Muscle layer of colon (tissue), 2 donors: ENCODE measurements around the gene CHSY1.
"Not testable (repeated sequence)": the region's sequence is repeated elsewhere in the genome, so short reads cannot be mapped to it uniquely, and the experiment has no call there.

Experiments
- H3K27ac ChIP-seq: one replicate; pipeline ENCODE4 v1.7.0; 2013; ENCODE audit warnings: low read depth, mild to moderate bottlenecking, low read length, moderate library complexity
- H3K27me3 ChIP-seq, 2 donors: one replicate each; pipeline ENCODE4 v1.7.0; 2013; ENCODE audit warnings: low read length in 2 of 2, mild to moderate bottlenecking in 2 of 2; ENCODE audit not compliant: insufficient read depth in 2 of 2, control insufficient read depth in 1 of 2
- H3K36me3 ChIP-seq: one replicate; pipeline ENCODE4 v1.7.0; 2013; ENCODE audit warnings: mild to moderate bottlenecking, low read length; ENCODE audit not compliant: insufficient read depth
- H3K4me1 ChIP-seq: one replicate; pipeline ENCODE4 v1.7.0; 2013; ENCODE audit warnings: mild to moderate bottlenecking, low read length; ENCODE audit not compliant: insufficient read depth
- H3K4me3 ChIP-seq, 2 donors: one replicate each; pipeline ENCODE4 v1.7.0; 2013; ENCODE audit warnings: low read length in 2 of 2, low read depth in 1 of 2, mild to moderate bottlenecking in 1 of 2, moderate library complexity in 1 of 2
- H3K9ac ChIP-seq: one replicate; pipeline ENCODE4 v1.7.0; 2013; ENCODE audit warnings: low read length
- H3K9me3 ChIP-seq: one replicate; pipeline ENCODE4 v1.7.0; 2013; ENCODE audit warnings: mild to moderate bottlenecking, low read length
- donor health status: abdominal sarcoma.
- donor health status: Adenocarcinoma of cecum.

CHSY1 gene, protein sequence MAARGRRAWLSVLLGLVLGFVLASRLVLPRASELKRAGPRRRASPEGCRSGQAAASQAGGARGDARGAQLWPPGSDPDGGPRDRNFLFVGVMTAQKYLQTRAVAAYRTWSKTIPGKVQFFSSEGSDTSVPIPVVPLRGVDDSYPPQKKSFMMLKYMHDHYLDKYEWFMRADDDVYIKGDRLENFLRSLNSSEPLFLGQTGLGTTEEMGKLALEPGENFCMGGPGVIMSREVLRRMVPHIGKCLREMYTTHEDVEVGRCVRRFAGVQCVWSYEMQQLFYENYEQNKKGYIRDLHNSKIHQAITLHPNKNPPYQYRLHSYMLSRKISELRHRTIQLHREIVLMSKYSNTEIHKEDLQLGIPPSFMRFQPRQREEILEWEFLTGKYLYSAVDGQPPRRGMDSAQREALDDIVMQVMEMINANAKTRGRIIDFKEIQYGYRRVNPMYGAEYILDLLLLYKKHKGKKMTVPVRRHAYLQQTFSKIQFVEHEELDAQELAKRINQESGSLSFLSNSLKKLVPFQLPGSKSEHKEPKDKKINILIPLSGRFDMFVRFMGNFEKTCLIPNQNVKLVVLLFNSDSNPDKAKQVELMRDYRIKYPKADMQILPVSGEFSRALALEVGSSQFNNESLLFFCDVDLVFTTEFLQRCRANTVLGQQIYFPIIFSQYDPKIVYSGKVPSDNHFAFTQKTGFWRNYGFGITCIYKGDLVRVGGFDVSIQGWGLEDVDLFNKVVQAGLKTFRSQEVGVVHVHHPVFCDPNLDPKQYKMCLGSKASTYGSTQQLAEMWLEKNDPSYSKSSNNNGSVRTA

DNA sequence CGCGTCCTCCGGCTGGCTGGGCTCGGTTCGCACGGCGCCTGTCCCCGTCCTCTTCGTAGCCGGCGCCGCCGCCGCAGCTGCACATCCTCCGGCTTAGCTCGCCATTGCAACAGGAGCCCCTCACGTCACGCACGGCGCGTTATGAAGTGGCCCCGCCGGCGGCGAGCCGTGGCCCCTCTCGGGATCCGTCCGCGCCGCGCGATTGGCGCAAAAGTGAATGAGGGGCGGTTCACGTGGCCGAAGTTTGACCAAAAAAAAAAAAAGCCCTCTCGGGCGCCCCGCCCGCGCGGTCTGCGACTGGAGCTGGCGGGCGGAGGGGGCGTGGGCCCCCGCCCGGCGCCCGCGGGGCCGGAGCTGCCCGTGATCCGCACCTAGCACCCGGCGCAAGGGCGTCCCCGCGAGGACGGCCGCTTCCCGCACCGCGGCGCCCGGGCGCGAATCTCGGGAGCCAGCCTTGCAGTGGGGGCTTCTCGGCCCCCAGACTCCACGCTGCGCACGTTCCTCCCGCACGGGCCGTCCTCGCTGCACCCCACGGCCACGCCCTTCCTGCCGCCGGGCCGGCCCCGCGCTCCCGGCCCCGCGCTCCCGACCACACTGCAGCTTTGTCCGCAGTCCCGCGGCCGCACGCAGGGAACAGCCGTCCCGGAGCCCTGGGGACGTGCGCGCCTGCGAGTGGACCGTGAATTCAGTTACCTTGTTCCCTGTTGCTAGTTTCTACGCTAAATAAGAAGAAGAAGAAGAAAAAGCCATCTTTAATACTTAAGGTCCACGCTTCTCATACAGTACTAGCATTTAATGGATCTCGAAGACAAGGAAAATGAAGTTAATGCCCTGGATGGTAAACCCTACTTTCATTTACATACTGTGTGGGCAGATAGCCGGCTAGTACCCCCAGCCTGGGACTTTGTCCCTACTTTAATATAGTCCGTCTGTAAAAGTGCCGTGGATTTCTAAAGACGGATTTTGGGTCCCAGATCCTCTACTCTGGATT is at the start of gene CHSY1:
Gene CHSY1, minus strand, starts transcription at position 219 of the 991 bp plus-strand sequence. CDS start 592 bp downstream, outside the sequence.
- Histone ChIP-seq H3K36me3 (no peaks in the 10 kb centered on the region), H3K9ac (peak within 1 kb of the TSS; percentile 18), H3K9me3 (no peaks in the 10 kb centered on the region), H3K27ac (peak within 1 kb of the TSS; percentile 79), H3K27me3 (no peaks in the 10 kb centered on the region), H3K4me3 (peak within 1 kb of the TSS; percentile 79 to 90), H3K4me1 (peaks cover 25% of the 10 kb centered on the region)

DNA sequence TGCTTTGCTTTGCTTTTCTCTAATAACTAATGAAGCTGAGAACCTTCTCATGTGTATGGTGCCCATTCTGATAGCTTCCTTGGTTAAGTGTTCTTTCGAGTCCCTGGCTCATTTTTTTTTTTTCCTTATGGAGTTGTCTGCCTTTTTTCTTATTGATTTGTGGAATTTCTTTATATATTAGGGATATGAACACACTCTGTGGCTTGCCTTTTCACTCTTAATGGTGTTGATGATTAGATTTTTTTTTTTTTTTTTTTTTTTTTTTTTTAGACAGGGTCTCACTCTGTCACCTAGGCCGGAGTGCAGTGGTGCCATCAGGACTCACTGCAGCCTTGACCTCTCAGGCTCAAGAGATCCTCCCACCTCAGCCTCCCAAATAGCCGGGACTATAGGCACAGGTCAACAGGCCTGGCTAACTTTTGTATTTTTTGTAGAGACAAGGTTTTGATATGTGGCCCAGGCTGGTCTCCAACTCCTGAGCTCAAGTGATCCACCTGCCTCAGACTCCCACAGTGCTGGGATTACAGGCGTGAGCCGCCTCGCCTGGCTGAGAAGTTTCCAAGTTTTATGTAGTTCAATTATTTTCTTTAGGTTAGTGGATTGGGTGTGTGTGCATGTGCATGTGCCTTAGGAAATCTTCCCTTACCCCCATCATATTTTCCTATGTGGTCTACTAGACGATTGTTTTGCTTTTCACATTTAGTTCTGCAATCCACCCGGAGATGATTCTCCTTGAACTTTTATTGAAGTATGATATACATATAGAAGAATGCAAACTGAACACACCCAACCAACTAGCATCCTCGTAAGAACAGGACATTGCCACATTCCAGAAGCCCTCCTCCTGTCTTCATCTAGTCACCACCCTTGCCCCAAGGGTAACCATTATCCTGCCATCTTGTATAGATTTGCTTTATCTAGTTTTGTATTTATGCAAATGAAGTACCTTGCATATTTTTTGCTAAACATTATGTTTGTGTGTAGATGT is 44.9 kb upstream of the CHSY1 start:
- Histone ChIP-seq H3K27me3 (no peaks in the 10 kb centered on the region), H3K9me3 (no peaks in the 10 kb centered on the region), H3K4me3 (peak overlapping the region in 1 of 2 donors; percentile 89), H3K36me3 (no peaks in the 10 kb centered on the region), H3K9ac (no peak overlapping the region), H3K4me1 (peaks cover 26% of the 10 kb centered on the region), H3K27ac (no peak overlapping the region)

DNA sequence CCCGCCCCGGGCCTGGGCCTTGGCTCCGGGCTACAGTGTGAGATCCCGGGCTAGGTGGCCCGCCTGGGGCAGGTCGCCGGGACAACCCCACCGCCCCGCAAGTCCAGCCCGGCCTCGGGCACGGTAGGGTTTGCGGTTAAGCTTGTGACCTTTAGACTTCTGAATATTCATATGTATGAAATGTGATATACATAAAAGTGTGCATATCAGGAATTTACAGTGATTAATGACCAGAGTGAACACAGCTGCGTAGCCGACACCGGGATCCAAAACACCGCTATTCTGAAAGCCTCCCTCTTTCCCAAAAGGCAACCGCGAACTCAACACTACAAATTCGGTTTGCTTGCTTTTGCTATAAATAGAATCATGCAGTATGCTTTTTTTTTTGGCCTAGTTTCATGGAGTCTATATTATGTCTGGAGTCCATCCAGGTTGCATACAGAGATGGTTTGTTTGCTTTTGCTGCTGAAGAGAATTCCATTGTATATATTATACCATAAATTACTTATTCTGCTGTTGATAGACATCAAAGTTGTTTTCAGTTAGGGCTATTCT is 43.8 kb upstream of the CHSY1 start:
- Histone ChIP-seq H3K9me3 (no peaks in the 10 kb centered on the region), H3K4me3 (peak overlapping the region; percentile 85 to 89), H3K27me3 (no peaks in the 10 kb centered on the region), H3K27ac (peak overlapping the region; percentile 92), H3K36me3 (no peaks in the 10 kb centered on the region), H3K4me1 (peaks cover 26% of the 10 kb centered on the region), H3K9ac (peak overlapping the region; percentile 50)

DNA sequence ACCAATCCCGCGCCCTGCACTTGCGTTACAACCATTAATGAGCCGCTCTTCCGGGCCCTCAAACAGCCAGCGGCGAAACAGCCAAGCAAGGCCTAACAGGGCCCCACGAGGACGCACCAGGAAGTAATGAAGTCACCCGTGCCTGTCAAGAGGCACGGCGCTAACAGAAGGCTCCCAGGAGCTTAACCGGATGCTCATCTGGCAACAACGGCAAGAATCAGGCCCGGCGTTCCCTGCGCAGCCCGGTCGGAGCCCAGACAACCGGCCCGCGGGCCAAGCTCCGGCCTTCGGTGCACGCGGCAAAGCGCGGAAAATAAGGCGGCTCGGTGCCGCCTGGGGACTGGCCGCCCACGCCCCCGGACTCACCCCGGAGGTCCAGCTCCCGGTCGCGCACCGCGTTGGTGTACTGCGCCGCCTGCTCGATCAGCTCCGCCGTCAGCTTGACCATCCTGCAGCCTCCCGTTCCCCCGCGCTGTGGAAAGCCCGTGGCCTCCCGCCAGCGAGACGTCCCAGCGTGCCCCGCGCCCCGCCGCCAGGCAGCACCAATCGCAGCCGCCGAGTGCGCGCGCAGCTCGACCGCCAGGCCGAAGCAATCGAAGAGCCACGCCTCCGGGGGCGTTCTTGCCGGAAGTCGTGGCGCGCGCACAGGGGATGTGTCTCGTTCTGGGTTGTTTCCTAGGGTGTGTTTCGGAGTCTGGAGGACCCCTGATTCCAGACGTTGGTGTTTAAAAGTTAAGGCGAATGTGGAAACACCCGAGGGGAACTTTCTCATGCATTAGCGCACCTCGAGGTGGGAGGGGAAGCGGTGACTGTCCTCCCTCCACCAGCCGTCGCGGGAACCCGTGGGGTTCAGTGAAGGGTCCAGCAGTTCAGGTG is 43.1 kb upstream of the CHSY1 start, which contains the start of gene SNRPA1:
Gene SNRPA1, minus strand, starts transcription at position 518 of the 876 bp plus-strand sequence. Its CDS starts 70 bp downstream, at position 448.
- H3K27ac ChIP-seq, result peak within 1 kb of the TSS; percentile 92
- H3K4me1 ChIP-seq, result peaks cover 26% of the 10 kb centered on the region
- peak within 1 kb of the TSS; percentile 85 to 89 for H3K4me3 ChIP-seq
- H3K27me3 ChIP-seq, result no peaks in the 10 kb centered on the region
- H3K36me3 ChIP-seq, result no peaks in the 10 kb centered on the region
- H3K9ac ChIP-seq, result peak within 1 kb of the TSS; percentile 89
- H3K9me3 ChIP-seq, result no peaks in the 10 kb centered on the region

DNA sequence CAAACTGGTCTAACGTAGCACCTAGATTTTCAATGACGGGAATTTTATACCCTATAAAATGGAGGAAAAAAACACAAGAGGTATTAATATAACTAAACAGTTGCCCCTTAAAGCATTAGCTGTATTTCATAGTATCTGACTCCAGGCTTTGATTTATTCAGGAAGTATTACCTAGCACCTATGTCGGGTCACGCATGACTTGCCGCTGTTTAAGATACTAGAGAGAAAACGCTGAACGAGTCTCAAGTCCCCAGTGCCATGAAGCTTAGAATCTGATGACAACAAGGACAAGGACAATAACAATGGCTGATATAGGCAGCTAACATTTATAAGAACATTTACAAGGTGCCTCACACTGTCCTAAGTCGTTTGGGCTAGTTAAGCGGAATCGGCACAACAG is 41.3 kb upstream of the CHSY1 start:
- H3K27ac ChIP-seq, result no peak overlapping the region
- peak overlapping the region; percentile 34 for H3K9ac ChIP-seq
- H3K4me3 ChIP-seq, result peak overlapping the region in 1 of 2 donors; percentile 89

DNA sequence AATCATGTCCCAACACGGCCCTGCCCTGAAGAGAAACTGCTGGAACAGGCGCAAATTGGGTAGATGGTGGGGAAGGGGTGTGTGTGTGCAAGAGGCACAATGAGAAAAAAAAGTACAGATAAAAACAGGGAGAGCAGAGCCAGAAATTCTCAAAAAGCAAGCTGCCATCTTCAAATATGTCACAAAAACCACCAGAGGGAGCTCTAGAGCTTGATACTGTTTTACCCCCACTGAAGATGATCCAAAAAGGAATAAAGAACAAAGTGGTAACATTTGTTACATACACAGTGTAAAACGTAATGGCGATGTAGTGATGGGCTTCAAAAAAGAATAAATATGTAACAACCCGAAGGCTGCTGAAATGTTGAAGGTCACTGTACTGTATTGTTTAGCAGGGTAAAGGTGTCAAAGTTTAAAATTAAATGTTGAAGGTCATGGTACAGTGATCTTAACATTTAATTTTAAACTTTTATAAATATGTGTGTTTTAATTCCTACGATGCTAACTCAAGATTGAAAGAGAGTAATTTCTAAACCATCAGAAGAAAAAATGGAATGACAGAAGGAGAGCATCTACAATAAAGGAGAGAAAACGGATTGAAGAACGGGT is 37.2 kb upstream of the CHSY1 start:
- Histone ChIP-seq H3K27ac (no peak overlapping the region), H3K4me3 (no peak overlapping the region), H3K9ac (no peak overlapping the region), H3K27me3 (no peaks in the 10 kb centered on the region), H3K36me3 (peaks cover 34% of the 10 kb centered on the region), H3K9me3 (no peaks in the 10 kb centered on the region), H3K4me1 (peaks cover 18% of the 10 kb centered on the region)

More for the DNA sequence above, 41.3 kb upstream of the CHSY1 start:
- H3K27me3 ChIP-seq, result no peaks in the 10 kb centered on the region
- H3K36me3 ChIP-seq, result no peaks in the 10 kb centered on the region
- H3K9me3 ChIP-seq, result no peaks in the 10 kb centered on the region
- H3K4me1 ChIP-seq, result peaks cover 26% of the 10 kb centered on the region

DNA sequence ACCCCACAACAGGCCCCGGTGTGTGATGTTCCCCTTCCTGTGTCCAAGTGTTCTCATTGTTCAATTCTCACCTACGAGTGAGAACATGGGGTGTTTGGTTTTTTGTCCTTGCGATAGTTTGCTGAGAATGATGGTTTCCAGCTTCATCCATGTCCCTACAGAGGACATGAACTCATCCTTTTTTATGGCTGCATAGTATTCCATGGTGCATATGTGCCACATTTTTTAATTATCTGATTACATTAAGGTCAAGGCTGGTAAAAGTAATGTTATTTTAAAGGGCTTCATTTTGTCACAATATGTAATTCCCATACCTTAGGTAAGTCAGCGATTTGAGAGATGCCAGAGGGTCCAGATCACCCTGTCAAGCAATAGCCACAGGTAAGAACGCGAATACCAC is 35.5 kb upstream of the CHSY1 start:
- H3K9ac ChIP-seq, H3K9me3 ChIP-seq, H3K4me3 ChIP-seq, H3K27ac ChIP-seq, H3K4me1 ChIP-seq, H3K27me3 ChIP-seq: not testable (repeated sequence)
- H3K36me3 ChIP-seq, result peaks cover 44% of the 10 kb centered on the region

DNA sequence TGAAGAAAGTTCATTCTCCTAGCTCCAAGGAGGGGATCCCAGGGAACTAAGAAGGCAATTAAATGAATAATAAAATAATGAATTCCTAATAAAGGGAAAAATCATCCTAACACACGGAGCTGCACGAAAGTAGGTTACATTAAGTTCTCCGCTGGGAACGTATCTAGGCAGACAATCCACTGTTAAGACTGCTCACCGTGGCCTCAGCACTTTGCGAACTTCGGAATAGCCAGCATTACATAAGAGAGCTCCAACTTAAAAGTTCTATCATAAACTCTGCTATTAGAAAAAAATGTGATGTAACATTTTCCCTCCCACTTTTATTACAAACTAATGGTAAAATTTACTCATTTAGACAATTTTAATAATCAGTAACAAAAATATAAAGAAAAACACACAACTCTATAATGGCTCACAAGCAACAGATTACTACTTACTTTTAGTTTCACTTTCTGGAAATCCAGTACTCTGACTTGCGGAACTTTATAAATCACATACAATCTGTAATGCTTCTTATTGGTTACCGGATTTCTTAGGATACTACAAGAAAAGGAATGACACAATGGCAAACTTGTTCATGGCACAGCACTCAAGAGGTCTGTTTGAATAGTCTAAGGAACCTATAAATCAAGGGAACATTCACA is 34.7 kb upstream of the CHSY1 start:
- Histone ChIP-seq H3K4me1 (no peaks in the 10 kb centered on the region), H3K9ac (no peak overlapping the region), H3K27ac (no peak overlapping the region), H3K9me3 (no peaks in the 10 kb centered on the region), H3K4me3 (no peak overlapping the region), H3K27me3 (no peaks in the 10 kb centered on the region), H3K36me3 (peaks cover 47% of the 10 kb centered on the region)

DNA sequence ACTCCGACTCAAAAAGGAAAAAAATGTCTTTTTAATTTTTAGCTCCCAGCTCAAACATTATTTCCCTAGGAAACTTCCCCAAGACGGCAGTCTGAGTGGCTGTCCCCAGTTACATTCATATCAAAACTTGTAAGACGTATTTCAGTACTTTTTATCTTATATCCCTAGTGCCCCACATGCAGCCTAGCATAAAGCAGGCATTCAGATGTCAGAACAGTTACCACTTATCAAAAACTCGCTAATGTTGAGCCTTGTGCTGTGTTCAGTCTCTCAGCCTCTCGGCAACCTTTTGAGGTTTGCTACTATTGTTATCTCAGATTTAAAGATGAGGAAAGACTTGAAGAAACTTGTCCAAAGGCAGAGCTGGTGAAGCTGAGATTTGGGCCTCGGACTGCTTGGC is 32.1 kb upstream of the CHSY1 start:
- H3K36me3 ChIP-seq, result peaks cover 66% of the 10 kb centered on the region
- no peaks in the 10 kb centered on the region for H3K4me1 ChIP-seq
- H3K27me3 ChIP-seq, result no peaks in the 10 kb centered on the region
- no peak overlapping the region for H3K9ac ChIP-seq
- no peak overlapping the region for H3K27ac ChIP-seq
- H3K4me3 ChIP-seq, result no peak overlapping the region
- no peaks in the 10 kb centered on the region for H3K9me3 ChIP-seq
